GM19395 (cell line): ENCODE data around the gene HIC2.
"Not testable (repeated sequence)": the region's sequence is repeated elsewhere in the genome, so short reads cannot be mapped to it uniquely, and the experiment has no call there.

Source experiments
- ATAC-seq: cut with Tn5 transposase; IDR thresholded peaks from one replicate; pipeline ENCODE4 v1.9.1; 2021; ENCODE audit warnings: mild to moderate bottlenecking, moderate library complexity; ENCODE audit not compliant: unreplicated experiment

Gene HIC2

DNA sequence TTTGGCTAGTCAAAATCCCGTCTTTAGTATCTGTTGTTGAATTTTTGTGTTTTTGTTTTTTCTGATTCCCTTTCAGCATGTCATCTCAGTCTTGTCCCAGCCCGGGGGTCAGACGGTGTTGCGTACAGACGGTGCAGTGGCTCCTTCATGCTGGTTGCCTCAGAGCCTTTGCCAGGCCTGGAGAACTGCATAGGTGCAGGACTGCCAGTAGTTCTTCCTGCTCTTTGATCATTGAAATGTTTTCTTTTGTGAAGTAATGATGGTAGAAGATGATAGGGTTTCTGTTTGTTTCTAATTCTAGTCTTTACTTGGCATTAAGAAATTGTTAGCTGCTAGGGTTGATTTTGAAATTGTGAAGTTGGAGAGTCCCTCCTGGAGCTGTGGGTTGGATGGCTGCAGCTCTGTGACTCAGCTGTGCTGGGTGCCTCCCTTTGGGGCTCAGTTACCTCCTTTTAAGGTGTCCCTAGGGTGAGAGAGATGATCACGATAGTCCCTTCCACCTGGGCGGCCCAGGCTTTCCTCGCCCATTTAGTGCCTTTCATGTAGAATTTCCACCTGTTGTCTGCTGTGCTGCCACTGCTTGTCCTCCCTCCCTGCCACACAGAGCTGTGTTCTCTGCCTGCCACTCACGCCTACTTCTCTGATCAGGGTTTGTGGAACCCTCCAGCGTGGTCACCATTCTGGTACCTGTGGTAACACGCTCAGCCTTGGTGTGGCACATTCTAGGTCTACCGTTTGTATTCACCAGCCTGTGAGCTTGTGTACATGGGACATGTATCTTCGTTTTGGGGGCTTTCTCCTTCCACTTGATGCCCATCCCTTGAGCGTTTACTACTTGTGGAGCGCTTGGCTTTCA is 17.4 kb downstream of the HIC2 start:
- not testable (repeated sequence) for ATAC-seq

DNA sequence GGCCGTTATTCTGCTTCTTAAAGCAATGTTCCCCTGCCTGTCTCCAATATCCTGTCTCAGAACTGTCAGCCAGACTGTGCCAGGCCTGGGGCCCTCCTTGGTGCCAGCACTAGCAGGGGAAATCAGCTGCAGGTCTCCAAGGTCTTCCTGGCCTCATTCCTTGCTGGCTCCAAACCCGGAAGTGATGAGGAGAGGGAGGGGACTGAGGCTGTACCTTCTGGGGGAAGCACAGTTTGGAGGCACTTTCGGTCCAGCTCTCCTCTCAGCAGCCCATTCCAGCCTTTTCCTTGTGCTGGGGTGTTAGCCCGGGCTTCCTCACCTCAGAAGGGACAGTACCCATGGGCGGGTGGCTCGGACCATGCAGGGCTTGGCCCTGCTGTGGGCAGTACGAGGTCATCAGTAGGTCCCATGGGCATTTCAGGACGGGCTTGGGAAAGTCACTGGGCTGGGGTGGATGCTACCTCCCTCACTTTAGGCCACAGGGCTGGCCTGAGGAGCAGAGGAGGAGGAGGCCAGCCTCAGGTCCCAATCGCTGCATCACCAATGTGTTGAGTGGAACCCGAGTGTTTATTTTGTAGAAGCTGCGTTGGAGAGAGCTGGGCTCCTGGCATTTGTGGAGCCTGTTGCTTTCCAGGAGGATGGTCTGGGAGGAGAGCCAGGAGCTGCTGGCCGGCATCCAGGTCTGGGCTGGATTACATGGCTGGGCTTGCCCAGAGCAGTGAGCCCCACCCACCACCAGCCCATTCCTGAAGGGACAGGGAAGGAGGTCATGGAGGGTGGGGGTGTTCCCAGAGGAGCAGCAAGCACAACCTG is 19.0 kb downstream of the HIC2 start:
- not testable (repeated sequence) for ATAC-seq

DNA sequence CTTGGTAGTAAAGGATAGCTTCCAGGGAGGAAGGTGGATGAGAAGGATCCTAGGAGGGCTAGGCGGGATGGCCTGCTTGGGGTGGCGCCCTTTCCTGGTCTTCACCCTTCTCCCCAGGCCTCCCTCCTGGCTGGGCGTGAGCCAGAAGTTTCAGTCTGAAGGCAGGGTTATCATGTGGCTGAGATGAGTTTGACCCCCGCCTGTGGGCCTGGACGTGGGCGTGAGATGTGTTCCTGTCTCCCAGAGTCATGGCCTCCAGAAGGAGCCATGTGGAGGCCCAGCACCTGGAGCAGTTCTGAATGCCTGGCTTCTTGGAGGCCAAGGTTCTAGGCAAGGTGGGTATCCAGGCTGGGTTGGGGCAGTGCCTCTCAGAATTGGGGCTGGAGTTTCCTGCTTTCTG is 20.8 kb downstream of the HIC2 start:
- ATAC-seq: not testable (repeated sequence)

DNA sequence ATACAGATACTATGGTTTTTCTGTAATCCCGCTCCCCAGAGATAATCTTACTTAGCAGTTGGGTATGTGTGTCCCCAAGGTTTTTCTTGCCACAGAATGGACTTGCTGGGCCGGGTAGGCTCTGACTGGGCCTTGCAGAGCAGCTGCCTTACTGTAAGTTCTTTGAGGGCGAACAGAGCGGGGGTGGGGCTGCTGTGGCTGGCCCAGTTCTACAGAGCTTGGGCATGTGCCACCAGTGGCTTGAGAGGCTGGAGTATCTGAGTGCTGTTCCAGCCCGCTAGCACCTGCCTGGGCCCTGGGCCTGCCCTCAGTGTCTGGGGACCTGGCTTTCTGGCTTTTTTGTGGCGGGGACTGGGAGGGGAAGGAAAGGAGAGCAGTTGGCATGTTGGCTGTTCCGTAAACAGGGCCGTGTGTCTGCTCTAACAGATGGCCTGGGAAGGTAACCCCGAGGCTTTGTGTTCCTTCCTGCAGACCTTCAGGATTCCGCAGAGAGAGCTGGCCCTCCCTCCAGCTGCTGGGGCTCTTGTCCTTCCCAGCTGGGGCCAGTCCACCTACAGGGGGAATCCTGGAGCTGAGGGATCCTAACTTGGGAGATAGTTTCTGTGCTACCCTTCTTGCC is 23.0 kb downstream of the HIC2 start:
- ATAC-seq: not testable (repeated sequence)

DNA sequence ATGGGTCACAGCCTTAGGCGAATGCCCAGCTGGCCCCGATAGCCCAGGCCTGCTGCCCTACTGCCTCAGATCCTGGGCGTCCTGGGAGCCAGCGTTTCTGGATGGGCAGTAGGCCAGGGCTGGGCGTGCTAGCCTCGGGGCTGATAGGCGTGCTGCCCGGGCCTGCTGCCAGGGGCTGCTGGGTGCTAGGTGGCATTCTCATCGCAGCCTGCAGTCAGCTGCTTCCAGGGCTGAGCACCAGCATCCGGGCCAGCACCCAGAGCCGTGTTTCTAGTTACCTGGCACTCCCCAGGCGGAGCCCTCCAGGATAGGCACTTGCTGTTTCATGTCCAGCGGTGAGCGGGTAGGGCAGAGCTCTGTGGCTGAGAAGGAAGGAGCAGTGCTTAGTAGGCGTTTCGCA is 23.5 kb downstream of the HIC2 start:
- ATAC-seq: not testable (repeated sequence)

DNA sequence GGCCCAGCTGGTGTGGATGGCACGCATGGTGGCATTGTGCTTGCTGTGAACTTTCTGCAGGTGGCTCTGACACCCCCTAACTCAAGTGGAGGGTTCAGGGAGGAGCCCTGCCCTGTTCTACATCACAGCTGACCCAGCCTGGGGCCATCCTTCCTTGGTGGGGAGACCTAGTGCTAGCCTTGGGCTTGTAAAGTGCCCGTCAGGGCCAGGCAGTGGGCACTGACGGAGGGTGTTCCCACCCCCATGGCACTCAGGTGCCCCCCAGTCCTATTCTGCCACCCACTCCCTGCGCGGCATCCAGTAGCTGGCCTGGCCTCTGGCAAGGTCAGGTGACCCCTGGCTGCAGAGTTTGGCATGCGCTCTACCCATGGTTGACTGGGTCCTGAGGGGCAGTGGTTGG is 24.0 kb downstream of the HIC2 start:
- ATAC-seq: not testable (repeated sequence)

DNA sequence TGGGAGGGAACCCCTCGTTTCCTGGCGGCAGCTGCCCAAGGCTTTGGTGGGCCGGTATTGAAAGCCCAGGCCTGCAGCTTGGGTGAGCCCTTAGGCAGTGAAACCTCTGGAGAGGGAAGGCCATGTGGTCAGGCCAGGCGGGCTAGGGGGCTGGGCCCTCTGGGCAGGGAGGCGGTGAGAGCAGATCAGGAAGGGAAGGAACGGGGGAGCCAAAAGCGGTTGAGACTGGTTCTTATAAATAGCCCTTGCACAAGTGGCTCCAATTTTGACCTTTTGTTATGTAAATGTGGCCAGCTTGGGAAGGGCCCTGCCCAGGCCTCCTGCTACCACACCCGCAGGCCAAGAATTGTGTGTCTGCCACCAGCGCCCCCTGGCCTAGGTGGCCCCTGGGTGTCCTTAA is 25.0 kb downstream of the HIC2 start:
- ATAC-seq: not testable (repeated sequence)

DNA sequence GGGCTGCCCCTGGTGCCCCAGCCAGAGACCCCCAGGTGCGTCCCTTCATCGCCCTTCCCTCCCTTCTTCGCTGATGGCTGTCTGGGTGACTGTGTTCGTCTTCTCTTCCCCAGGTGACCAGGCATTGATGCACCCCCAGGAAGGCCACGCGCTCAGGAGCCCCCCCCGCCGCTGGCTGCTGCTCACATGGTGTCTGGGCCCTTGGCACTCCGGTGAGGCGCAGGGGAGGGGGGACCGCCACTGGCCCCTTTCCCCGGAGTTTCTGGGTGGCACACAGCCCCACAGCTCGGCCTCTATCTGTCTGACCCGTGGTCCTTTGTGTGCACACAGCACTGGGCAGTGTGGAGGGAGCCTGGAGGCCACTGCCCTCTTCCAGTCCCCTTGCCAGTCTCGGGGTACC is 25.5 kb downstream of the HIC2 start:
- not testable (repeated sequence) for ATAC-seq

DNA sequence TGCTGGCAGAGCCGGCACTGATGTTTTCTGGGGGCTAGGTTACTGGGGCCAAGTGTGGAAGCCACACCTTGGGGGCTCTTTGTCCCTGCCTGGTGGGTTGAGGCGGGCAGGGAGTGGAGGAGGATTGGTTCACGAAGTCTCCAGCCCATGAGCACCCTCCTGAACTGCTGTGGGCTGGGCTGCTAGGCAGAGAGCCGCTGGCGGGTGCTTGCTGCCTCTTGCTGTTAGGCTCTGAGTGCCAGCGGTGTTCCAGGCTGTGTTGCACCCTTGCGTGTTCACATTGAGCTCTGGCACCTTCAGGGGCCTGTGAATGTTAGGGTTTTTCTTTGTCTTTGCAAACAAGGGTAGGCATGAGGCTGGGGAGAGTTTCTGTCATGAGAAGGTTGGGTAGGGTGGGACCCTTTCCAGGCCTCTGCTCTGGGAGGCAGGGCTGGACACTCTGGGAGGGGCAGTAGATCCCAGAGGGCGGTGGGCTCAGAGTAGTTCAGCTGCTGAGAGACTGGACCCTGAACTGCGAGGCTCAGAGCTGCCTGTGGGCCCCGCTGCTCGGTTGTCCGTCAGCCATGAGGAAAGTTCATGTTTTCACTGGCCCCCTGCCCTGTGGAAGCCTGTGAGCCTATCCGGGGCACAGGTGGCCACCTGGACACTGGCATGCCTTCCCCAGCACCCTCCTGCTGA is 26.0 kb downstream of the HIC2 start:
- ATAC-seq: no peak

DNA sequence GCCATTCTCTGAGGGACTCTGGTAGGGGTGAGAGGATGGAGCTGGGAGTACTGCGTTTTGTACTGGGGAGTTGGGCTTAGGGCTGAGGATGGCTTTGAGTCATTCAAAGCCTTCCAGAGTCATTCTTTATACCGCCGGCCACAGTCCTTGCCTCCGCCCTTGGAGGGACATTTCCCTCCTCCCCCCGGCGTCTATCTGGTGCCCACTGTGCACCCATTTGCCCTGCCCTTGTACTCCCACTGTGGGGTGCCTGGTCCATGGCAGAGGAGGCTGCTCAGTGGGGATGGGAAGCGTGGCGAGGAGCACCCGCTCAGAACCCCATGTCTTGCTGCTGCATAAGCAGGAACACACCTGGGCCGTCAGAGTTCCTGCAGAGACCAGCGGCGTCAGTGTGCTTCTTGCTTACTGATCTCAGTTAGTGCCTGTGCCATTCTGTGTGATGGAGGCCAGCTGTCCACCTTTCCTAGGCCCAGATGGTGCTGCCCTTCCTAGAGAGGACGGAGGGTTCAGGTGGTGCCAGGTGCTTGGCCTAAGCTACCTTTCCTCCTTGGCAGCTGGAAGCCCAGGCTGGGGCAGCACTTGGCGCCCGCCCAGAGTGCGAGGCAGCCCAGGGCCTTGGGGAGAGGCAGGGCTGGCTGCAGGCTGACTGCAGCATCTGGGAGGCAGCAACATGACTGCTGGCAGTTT is 26.7 kb downstream of the HIC2 start:
- no peak for ATAC-seq

DNA sequence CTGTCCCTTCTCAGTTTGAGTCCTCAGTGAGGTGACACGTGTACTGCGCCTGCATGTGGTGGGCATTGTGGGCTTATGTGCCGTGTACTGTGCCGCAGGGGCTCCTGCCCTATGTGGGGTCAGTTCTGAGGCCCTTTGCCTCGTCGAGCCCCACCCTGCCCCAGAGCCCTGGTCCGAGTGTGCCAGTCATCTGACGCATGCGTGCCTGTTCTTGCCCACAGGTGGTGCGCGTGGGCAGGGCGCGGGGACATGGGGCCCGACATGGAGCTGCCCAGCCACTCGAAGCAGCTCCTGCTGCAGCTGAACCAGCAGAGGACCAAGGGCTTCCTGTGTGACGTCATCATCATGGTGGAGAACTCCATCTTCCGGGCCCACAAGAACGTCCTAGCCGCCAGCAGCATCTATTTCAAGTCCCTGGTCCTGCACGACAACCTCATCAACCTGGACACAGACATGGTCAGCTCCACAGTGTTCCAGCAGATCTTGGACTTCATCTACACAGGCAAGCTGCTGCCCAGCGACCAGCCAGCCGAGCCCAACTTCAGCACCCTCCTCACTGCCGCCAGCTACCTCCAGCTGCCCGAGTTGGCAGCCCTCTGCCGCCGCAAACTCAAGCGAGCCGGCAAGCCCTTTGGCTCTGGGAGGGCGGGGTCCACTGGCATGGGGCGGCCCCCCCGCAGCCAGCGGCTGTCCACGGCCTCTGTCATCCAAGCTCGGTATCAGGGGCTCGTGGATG is 27.7 kb downstream of the HIC2 start:
- ATAC-seq: no peak

DNA sequence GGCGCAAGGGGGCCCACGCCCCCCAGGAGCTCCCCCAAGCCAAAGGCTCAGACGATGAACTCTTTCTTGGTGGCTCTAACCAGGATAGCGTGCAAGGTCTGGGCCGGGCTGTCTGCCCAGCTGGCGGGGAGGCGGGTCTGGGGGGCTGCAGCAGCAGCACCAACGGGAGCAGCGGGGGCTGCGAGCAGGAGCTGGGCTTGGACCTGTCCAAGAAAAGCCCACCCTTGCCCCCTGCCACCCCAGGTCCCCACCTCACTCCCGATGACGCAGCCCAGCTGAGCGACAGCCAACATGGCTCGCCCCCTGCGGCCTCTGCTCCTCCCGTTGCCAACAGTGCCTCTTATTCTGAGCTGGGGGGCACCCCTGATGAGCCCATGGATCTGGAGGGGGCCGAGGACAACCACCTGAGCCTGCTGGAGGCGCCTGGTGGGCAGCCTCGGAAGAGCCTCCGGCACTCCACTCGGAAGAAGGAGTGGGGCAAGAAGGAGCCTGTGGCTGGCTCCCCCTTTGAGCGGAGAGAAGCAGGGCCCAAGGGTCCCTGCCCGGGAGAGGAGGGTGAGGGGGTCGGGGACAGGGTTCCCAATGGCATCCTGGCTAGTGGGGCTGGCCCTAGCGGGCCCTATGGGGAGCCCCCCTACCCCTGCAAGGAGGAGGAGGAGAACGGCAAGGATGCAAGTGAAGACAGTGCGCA is 28.4 kb downstream of the HIC2 start:
- no peak for ATAC-seq

DNA sequence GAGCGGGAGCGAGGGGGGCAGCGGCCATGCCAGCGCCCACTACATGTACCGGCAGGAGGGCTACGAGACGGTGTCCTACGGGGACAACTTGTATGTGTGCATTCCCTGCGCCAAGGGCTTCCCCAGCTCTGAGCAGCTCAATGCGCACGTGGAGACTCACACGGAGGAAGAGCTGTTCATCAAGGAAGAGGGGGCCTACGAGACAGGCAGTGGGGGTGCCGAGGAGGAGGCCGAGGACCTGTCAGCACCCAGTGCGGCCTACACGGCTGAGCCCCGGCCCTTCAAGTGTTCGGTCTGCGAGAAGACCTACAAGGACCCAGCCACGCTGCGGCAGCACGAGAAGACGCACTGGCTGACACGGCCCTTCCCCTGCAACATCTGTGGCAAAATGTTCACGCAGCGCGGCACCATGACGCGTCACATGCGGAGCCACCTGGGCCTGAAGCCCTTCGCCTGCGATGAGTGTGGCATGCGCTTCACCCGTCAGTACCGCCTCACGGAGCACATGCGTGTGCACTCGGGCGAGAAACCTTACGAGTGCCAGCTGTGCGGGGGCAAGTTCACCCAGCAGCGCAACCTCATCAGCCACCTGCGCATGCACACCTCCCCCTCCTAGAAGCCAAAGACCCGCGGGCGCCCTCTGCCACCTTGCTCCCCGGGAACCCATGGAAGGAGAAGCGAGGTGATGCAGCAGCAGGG is 29.1 kb downstream of the HIC2 start:
- no peak for ATAC-seq

DNA sequence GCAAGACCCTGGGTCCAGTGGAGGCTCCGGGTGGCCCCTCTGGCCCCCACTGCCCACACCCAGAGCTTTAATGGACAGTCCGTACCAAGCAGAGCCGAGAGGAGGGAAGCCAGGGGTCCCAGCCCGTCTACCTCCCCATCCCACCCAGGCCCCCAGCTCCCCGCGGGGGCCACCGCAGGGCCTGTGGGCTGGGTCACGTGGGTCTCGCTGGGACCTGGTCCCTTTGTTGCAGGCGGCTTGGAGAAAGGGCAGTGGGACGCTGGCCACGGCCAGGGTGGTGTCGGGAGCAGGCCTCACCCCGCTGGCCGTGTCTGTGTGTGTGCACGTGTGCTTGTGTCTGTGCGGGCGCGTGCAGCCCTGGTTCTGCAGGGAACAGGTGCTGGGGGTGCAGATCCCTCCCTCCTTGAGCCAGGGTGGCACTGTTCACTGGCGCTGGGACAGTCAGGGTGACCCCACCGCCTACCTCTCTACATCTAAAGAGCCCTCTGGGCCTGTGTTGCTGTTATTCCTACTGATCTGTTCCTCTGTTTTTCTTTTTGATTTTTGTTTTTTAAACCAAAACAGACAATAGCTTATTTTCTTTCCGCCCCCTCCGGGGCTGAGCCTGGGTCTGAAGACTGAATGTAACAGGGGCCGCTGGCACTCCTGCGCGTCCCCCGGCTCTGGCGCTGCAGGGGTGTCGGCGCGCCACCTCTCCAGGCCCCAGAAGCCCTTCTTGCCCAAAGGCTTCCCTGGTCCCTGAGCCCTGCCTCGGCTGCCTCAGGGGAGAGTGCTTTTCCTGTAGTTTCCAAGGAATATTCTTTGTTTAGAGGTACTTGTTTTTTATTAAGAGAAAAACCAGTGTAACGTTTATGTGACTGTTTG is 29.9 kb downstream of the HIC2 start:
- ATAC-seq: no peak

DNA sequence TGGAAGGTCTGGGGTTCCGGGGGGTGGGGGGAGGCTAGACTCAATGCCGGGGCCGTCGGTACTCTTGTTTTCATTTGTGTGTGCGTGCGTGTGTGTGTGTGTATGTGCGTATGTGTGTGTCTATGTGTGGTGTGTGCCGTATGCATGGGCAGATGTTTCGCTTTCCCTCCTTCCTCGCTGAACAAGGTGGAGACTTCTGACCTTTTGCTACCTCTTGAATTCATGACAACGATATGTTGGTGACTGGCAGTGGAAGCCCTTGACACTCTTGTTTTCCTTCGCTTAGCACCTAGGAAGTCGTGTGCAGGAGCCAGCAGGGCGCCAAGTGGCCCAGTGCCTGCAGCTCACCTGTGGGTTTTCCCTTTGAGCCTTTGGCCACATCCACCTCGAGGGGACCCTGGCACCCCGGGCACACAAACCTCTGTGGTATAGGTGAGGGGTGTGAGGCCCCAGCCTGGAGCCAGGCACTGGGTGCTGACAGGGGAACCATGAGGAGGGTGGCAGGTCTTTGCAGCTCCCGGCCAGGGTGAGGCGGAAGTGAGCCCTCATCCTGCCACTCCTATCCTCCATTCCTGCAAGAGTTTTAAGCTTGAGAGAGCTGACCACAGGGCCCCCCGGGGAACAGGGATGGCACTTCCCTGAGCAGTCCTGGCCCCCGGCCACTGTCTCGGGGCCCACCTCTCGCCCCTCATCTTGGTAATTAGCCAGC is 30.7 kb downstream of the HIC2 start:
- ATAC-seq: no peak

DNA sequence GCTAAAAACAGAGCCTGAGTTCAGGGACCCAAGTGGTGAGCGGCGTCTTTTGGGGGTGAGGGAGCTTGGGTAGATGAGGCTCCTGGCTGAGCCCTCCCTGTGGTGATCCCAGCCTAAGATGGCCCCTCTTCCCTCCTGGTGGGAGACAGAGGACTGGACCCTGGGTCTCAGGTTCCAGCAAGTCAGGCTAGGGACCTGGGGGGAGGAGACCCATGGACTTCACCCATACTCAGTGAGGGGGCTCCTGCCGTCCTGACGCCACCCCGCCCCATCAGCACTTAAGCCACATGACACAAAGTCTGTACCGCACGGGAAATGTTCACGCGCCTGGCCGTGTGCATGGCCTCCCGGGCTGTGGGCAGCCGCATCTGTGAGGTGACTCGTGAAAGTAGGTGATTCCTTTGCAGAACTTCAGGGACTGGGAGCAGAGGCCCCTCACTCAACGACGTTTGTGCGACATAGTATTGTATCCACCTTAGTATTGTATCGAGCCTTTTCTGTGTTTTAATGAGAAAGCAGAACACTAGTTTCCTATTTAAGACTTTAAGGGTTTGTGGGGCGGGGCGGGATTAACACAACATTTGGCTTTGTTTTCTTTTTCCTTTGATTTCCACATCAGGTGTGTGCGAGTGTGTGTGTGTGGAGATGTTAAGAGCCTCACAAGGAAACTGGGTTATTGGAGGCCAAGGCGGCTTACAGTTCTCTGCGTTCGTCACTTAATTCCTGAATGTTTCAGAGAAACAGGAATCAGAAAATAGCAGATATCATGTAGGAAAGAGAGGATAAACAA is 31.7 kb downstream of the HIC2 start:
- no peak for ATAC-seq
